Hepatocyte (in vitro differentiated cells): Measurements from ENCODE around the gene TEAD3. TPM values are rescaled to one million over a fixed set of nuclear protein-coding genes. Genes with fewer than 3 reads are reported as not detected.

Source experiments
- DNase-seq: peaks from one replicate; pipeline ENCODE4 v3.0.0-alpha.2; 2016; ENCODE audit warnings: low spot score
- H2AFZ ChIP-seq: fragments of 200-600 bp; sonication (generic); 2 replicates; pipeline ENCODE4 v1.6.0; 2016; ENCODE audit warnings: antibody characterized with exemption, mild to moderate bottlenecking
- H3K27ac ChIP-seq: fragments of 200-600 bp; sonication (generic); 2 replicates; pipeline ENCODE4 v1.5.1; 2016; ENCODE audit warnings: mild to moderate bottlenecking
- H3K27me3 ChIP-seq: fragments of 200-600 bp; sonication (generic); 2 replicates; pipeline ENCODE4 v1.6.1; 2016
- H3K36me3 ChIP-seq: fragments of 200-600 bp; sonication (generic); replicated peaks from 2 replicates; pipeline ENCODE4 v1.5.1; 2016; ENCODE audit warnings: low read depth; ENCODE audit not compliant: insufficient read depth
- H3K4me1 ChIP-seq: fragments of 200-600 bp; sonication (generic); 2 replicates; pipeline ENCODE4 v1.5.1; 2016; ENCODE audit warnings: mild to moderate bottlenecking, moderate library complexity; ENCODE audit not compliant: insufficient read depth
- H3K4me2 ChIP-seq: fragments of 200-600 bp; sonication (generic); 2 replicates; pipeline ENCODE4 v1.6.0; 2016
- H3K4me3 ChIP-seq: fragments of 200-600 bp; sonication (generic); 2 replicates; pipeline ENCODE4 v1.5.1; 2016; ENCODE audit warnings: mild to moderate bottlenecking
- H3K79me2 ChIP-seq: fragments of 200-600 bp; sonication (generic); 2 replicates; pipeline ENCODE4 v1.6.0; 2017; ENCODE audit warnings: mild to moderate bottlenecking
- H3K9me2 ChIP-seq: fragments of 200-600 bp; sonication (generic); replicated peaks from 2 replicates; pipeline ENCODE4 v1.6.0; 2017; ENCODE audit warnings: mild to moderate bottlenecking; ENCODE audit not compliant: insufficient read depth
- H3K9me3 ChIP-seq: fragments of 200-600 bp; sonication (generic); 2 replicates; pipeline ENCODE4 v1.5.1; 2016; ENCODE audit warnings: low read depth, mild to moderate bottlenecking
- H4K20me1 ChIP-seq: fragments of 200-600 bp; sonication (generic); 2 replicates; pipeline ENCODE4 v1.6.0; 2016; ENCODE audit warnings: mild to moderate bottlenecking; ENCODE audit not compliant: insufficient read depth, poor library complexity, severe bottlenecking
- EZH2 ChIP-seq: fragments of 200-600 bp; sonication (generic); IDR thresholded peaks from 2 replicates; pipeline ENCODE4 v1.6.1; 2016; ENCODE audit warnings: antibody characterized with exemption, mild to moderate bottlenecking, borderline replicate concordance
- EZH2phosphoT487 ChIP-seq: fragments of 200-600 bp; sonication (generic); IDR thresholded peaks from one replicate; pipeline ENCODE4 v1.6.1; 2018; ENCODE audit warnings: antibody characterized with exemption, mild to moderate bottlenecking, low read depth, moderate library complexity; ENCODE audit not compliant: unreplicated experiment, severe bottlenecking
- WGBS: methylation state at CpG from one replicate; pipeline ENCODE4 v1.1.6; 2016; ENCODE audit warnings: low lambda C conversion rate; ENCODE audit errors: missing lambda C conversion rate; 5-methylcytosine and 5-hydroxymethylcytosine counted together
- polyA plus RNA-seq: library from polyadenylated mRNA; unstranded; fragments of >200 nt; fragmentation: Nextera tagmentation; extraction: Ambion mirVana; gene quantifications from 2 replicates; pipeline ENCODE4 v1.2.1, GENCODE V29; 2016
- total RNA-seq: library from RNA; depleted of rRNA; stranded (reverse); fragments of >200 nt; gene quantifications from 2 replicates; pipeline ENCODE4 v1.2.3, GENCODE V29; 2014
- TF ChIP-seq, protein P1 (sequence below): fragments of 200-600 bp; sonication (generic); IDR thresholded peaks from 2 replicates; pipeline ENCODE4 v1.5.1; 2016; ENCODE audit warnings: antibody characterized with exemption, mild to moderate bottlenecking; ENCODE audit not compliant: poor library complexity

TEAD3 gene
- total and polyA plus RNA-seq, 2 experiments from 2014 or later = 26.3 to 33.0 TPM

DNA sequence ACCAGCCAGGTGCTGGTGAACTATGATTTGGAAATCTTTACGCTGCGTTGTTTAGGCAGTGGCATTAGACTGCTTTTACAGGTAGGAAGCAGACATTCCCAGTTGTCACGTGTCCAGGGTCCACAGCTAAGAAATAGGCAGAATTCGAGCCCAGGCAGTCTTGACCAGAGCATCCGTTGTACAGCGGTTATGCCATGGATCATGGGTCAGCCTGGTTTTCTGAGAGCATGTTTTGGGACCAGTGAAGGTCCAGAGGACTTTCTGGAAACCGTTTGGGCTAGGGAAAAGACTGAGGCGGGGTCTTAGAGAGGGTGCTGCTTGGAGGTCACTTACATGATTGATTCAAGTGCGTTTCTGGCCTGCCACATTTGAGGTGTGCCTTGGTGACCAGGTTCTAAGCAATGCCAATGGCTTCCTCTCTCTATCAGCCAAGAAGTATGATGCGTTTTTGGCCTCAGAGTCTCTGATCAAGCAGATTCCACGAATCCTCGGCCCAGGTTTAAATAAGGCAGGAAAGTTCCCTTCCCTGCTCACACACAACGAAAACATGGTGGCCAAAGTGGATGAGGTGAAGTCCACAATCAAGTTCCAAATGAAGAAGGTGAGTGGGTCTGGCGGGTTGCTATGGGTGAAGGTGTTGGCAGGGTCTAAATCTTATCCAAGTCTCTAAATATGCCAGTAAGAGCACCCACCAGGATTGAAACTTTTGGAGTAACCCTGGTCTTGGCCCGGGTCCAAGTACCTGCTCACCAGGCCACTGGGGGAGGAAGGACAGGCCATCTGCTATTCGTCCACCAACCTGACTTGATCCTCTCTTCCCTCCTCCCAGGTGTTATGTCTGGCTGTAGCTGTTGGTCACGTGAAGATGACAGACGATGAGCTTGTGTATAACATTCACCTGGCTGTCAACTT lies 26.9 kb downstream of the TEAD3 start:
- Histone ChIP-seq H3K4me3 (peak overlapping the region; percentile 79), H3K79me2 (peaks cover 23% of the 10 kb centered on the region), H3K36me3 (no peaks in the 10 kb centered on the region), H4K20me1 (peaks cover 43% of the 10 kb centered on the region), H3K9me3 (no peaks in the 10 kb centered on the region), H2AFZ (no peak overlapping the region), H3K27ac (peak overlapping the region; percentile 98), H3K9me2 (no peaks in the 10 kb centered on the region), H3K4me1 (peaks cover 26% of the 10 kb centered on the region), H3K4me2 (peak overlapping the region; percentile 93), H3K27me3 (no peaks in the 10 kb centered on the region)
- WGBS = 35% methylated on average over 18 of the region's 18 CpGs
- DNase-seq = no peak
- TF ChIP-seq EZH2 = no peak
- TF ChIP-seq EZH2phosphoT487 = no peak
- TF ChIP-seq, protein P1, sequence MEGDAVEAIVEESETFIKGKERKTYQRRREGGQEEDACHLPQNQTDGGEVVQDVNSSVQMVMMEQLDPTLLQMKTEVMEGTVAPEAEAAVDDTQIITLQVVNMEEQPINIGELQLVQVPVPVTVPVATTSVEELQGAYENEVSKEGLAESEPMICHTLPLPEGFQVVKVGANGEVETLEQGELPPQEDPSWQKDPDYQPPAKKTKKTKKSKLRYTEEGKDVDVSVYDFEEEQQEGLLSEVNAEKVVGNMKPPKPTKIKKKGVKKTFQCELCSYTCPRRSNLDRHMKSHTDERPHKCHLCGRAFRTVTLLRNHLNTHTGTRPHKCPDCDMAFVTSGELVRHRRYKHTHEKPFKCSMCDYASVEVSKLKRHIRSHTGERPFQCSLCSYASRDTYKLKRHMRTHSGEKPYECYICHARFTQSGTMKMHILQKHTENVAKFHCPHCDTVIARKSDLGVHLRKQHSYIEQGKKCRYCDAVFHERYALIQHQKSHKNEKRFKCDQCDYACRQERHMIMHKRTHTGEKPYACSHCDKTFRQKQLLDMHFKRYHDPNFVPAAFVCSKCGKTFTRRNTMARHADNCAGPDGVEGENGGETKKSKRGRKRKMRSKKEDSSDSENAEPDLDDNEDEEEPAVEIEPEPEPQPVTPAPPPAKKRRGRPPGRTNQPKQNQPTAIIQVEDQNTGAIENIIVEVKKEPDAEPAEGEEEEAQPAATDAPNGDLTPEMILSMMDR = no peak

DNA sequence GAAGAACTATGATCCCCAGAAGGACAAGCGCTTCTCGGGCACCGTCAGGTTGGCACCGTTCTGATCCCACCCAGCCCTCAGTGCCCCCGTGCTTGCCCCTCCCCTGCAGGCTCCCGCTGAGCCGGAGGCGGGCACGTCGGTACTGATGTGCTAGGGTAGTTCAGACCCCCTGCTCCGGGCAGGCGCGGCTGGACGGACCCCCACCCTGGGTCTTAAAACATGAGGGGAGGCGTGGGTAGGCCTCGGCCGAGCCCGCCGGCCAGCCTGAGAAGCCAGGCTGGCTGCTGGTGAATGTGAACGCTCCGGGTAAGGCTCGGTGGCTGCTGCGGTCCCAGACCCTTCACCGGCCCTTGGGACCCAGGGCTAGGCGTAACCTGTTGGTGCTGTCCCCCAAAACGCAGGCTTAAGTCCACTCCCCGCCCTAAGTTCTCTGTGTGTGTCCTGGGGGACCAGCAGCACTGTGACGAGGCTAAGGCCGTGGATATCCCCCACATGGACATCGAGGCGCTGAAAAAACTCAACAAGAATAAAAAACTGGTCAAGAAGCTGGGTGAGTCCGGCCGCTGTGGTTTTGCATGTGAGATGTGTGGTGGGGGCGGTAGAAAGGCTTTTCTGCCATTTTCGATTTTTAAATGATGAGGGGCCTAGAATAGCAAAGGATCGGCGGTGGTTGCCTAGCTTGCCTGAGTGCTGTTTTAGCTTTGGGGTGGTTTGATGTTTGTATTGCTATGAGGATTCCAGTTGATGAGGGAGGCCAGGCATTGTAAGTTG lies 27.7 kb downstream of the TEAD3 start:
- peaks cover 23% of the 10 kb centered on the region for H3K79me2 ChIP-seq
- 3% methylated on average over 29 of the region's 37 CpGs for WGBS
- TF ChIP-seq EZH2 (no peak), EZH2phosphoT487 (no peak)
- TF ChIP-seq, protein P1 = no peak
- H3K27me3 ChIP-seq = no peaks in the 10 kb centered on the region
- H4K20me1 ChIP-seq = peaks cover 43% of the 10 kb centered on the region
- H3K9me3 ChIP-seq = no peaks in the 10 kb centered on the region
- H3K9me2 ChIP-seq = no peaks in the 10 kb centered on the region
- no peaks in the 10 kb centered on the region for H3K36me3 ChIP-seq
- DNase-seq = no peak
- peaks cover 26% of the 10 kb centered on the region for H3K4me1 ChIP-seq
- peak overlapping the region; percentile 93 for H3K4me2 ChIP-seq
- H3K4me3 ChIP-seq = peak overlapping the region; percentile 79
- H3K27ac ChIP-seq = peak overlapping the region; percentile 98
- peak overlapping the region; percentile 36 for H2AFZ ChIP-seq

DNA sequence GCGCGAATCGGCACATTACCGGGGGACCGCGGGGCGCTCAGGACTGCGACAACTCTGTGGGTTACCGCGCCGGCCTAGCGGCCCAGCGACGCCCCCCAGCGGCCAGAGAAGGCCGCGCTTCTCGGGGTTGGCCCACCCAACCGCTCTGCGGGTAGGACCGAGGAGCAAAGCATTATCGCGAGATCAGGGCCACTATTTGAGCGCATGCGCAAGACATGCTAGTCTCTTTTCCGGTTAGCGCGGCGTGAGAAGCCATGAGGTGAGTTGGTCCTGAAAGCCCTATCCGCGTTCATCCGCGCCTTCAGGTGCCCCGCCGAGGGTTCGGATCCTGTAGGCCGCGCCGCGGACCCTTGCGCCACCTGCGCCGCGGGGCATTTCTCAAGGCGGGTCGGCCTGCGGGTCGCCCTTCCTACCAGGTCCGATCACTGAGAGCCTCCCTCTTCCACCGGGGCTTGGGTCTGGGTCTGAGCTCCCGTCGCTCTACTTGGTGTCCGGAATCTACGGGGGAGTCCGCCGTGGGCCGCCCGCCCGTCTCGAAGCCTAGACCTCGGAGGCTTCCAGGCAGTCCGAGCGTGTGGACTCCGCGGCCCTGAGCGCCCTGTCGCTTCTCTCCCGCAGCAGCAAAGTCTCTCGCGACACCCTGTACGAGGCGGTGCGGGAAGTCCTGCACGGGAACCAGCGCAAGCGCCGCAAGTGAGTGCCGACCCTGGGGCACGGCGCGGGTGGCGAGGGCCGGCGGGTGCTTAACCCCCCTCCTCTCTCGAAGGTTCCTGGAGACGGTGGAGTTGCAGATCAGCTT lies 28.5 kb downstream of the TEAD3 start, which contains the start of gene RPL10A:
Gene RPL10A (plus strand): TSS at position 221 of the 799 bp plus-strand sequence. CDS start 34 bp downstream, at position 255.
- WGBS = under 1% methylated on average over 79 of the region's 86 CpGs
- no peaks in the 10 kb centered on the region for H3K36me3 ChIP-seq

More for the DNA sequence above, 28.5 kb downstream of the TEAD3 start, which contains the start of gene RPL10A:
- Histone ChIP-seq H3K4me3 (peak within 1 kb of the TSS; percentile 79), H3K9me2 (no peaks in the 10 kb centered on the region), H3K9me3 (no peaks in the 10 kb centered on the region), H4K20me1 (peaks cover 43% of the 10 kb centered on the region), H3K27ac (peak within 1 kb of the TSS; percentile 98), H3K79me2 (peaks cover 23% of the 10 kb centered on the region), H2AFZ (peak within 1 kb of the TSS; percentile 83), H3K4me1 (peaks cover 26% of the 10 kb centered on the region), H3K27me3 (no peaks in the 10 kb centered on the region), H3K4me2 (peak within 1 kb of the TSS; percentile 93)
- peak; percentile 98 for DNase-seq
- TF ChIP-seq, protein P1 = peak; percentile 100
- TF ChIP-seq EZH2 = no peak
